PC-9 (cell line): ENCODE measurements around the gene PTPRC. TPM values are rescaled to one million over a fixed set of nuclear protein-coding genes. Genes with fewer than 3 reads are reported as not detected.
A peak's percentile ranks its signal among the peaks of the same experiment; 100 is the strongest.

Experiments used
- BruUV-seq: library from RNA; stranded (reverse); fragments of 400-500 nt; replicated peaks from 2 replicates; lab custom pipeline; 2021; lab: Mats Ljungman, UMichigan
- CTCF ChIA-PET: fragments of 300-600 bp; sonication (Branson Sonifier 250); formaldehyde crosslinking; loops from one replicate; lab custom pipeline; 2022; ENCODE audit warnings: antibody characterized with exemption; lab: Charles Lee
- POLR2A ChIA-PET: fragments of 300-600 bp; sonication (Branson Sonifier 250); formaldehyde crosslinking; loops from one replicate; lab custom pipeline; 2022; ENCODE audit warnings: antibody characterized with exemption; ENCODE audit not compliant: unreplicated experiment; lab: Charles Lee
- DNase-seq, 2 experiments: peaks; one replicate each; pipeline versions ENCODE4 v3.0.0 to v3.0.0-alpha.2; 2015 to 2022; ENCODE audit warnings: mixed read lengths in 1 of 2
- H2AFZ ChIP-seq: fragments of 200-600 bp; sonication (generic); 2 replicates; pipeline ENCODE4 v1.8.1; 2017; ENCODE audit warnings: antibody characterized with exemption
- H3F3A ChIP-seq: fragments of 200-600 bp; sonication (generic); 2 replicates; pipeline ENCODE4 v1.8.1; 2017; ENCODE audit warnings: antibody characterized with exemption, mild to moderate bottlenecking, low read depth; ENCODE audit not compliant: insufficient read depth
- H3K27ac ChIP-seq: fragments of 200-600 bp; sonication (generic); 2 replicates; pipeline ENCODE4 v1.6.1; 2016; ENCODE audit warnings: mixed run types
- H3K27me3 ChIP-seq: fragments of 200-600 bp; sonication (generic); 2 replicates; pipeline ENCODE4 v1.6.1; 2016; ENCODE audit warnings: low read depth, mixed run types; ENCODE audit not compliant: insufficient read depth
- H3K36me3 ChIP-seq: fragments of 200-600 bp; sonication (generic); 2 replicates; pipeline ENCODE4 v1.6.1; 2016; ENCODE audit warnings: low read depth, mixed run types
- H3K4me1 ChIP-seq: fragments of 200-600 bp; sonication (generic); replicated peaks from 2 replicates; pipeline ENCODE4 v1.6.1; 2016; ENCODE audit warnings: mixed run types; ENCODE audit not compliant: insufficient read depth
- H3K4me2 ChIP-seq: fragments of 200-600 bp; sonication (generic); 2 replicates; pipeline ENCODE4 v1.6.1; 2017; ENCODE audit warnings: mixed run types
- H3K4me3 ChIP-seq: fragments of 200-600 bp; sonication (generic); 2 replicates; pipeline ENCODE4 v1.6.1; 2016; ENCODE audit warnings: mixed run types
- H3K79me2 ChIP-seq: fragments of 200-600 bp; sonication (generic); 2 replicates; pipeline ENCODE4 v1.6.1; 2017; ENCODE audit warnings: low read depth, mixed run types
- H3K9me2 ChIP-seq: fragments of 200-600 bp; sonication (generic); 2 replicates; pipeline ENCODE4 v1.8.1; 2017; ENCODE audit warnings: mild to moderate bottlenecking; ENCODE audit not compliant: insufficient read depth
- H3K9me3 ChIP-seq: fragments of 200-600 bp; sonication (generic); 2 replicates; pipeline ENCODE4 v1.8.1; 2016; ENCODE audit warnings: low read depth; ENCODE audit not compliant: insufficient read depth
- H4K20me1 ChIP-seq: fragments of 200-600 bp; sonication (generic); 2 replicates; pipeline ENCODE4 v1.8.1; 2017; ENCODE audit not compliant: insufficient read depth
- CTCF ChIP-seq: fragments of 200-600 bp; sonication (generic); conservative IDR thresholded peaks from 2 replicates; pipeline ENCODE4 v1.6.1; 2017; ENCODE audit warnings: mixed run types, antibody characterized with exemption, mild to moderate bottlenecking, moderate library complexity
- EZH2 ChIP-seq: fragments of 200-600 bp; sonication (generic); IDR thresholded peaks from 2 replicates; pipeline ENCODE4 v1.8.0; 2017; ENCODE audit warnings: antibody characterized with exemption, low read depth
- intact Hi-C: fragments of 100-400 bp; cut with micrococcal nuclease; formaldehyde crosslinking; loops from one replicate; pipeline ENCODE4 v1.10.0; 2022; ENCODE audit not compliant: unreplicated experiment
- total RNA-seq: library from RNA; stranded (reverse); gene quantifications from 2 replicates; pipeline ENCODE4 v1.2.3, GENCODE V29; 2021

PTPRC gene
- total RNA-seq, 1 experiment from 2014 or later = 0.79 TPM

- Histone ChIP-seq H3K9me2 (no peaks in the 10 kb centered on the region), H4K20me1 (no peaks in the 10 kb centered on the region), H3K27me3 (no peaks in the 10 kb centered on the region), H3K4me3 (no peak overlapping the region), H3K4me2 (peak overlapping the region; percentile 55), H3K27ac (no peak overlapping the region), H3K4me1 (peaks cover 11% of the 10 kb centered on the region), H2AFZ (no peak overlapping the region), H3K9me3 (no peaks in the 10 kb centered on the region), H3K79me2 (no peaks in the 10 kb centered on the region), H3K36me3 (no peaks in the 10 kb centered on the region), H3F3A (no peaks in the 10 kb centered on the region)
- intact Hi-C loops = loop anchor here (1.0 to 10.0 kb wide), 4 partner anchors 24 to 1276 kb away; partner anchors contain the start of gene DENND1B
- no peak for DNase-seq
- ChIA-PET POLR2A (interaction anchor here (0.6 kb wide), 3 partner anchors 8 to 519 kb away, joined by 3 to 6 read pairs (median 4); no protein-coding TSS in a partner anchor), CTCF (interaction anchor here (0.6 kb wide), 2 partner anchors 550 to 1281 kb away, joined by 3 read pairs; no protein-coding TSS in a partner anchor)
- TF ChIP-seq EZH2 = no peak
- no peak for TF ChIP-seq CTCF
- no TSS peak for BruUV-seq
Measured at GRCh38 chr1:198681252-198681651, 42.4 kb downstream of the PTPRC start.

GRCh38 chr1:198681831-198682759 lies 43.3 kb downstream of the PTPRC start:
- Histone ChIP-seq H3K36me3 (no peaks in the 10 kb centered on the region), H3K4me2 (peak overlapping the region; percentile 55), H3K9me2 (no peaks in the 10 kb centered on the region), H3K4me3 (peak overlapping the region; percentile 32; the same call in 1 of the 2 replicates), H3K4me1 (peaks cover 11% of the 10 kb centered on the region), H3F3A (peaks cover 3% of the 10 kb centered on the region; the same call in 1 of the 2 replicates), H3K9me3 (no peaks in the 10 kb centered on the region), H2AFZ (peak overlapping the region; percentile 61), H4K20me1 (no peaks in the 10 kb centered on the region), H3K79me2 (no peaks in the 10 kb centered on the region), H3K27ac (peak overlapping the region; percentile 55), H3K27me3 (no peaks in the 10 kb centered on the region)
- DNase-seq = peak; percentile 66 to 75
- ChIA-PET CTCF (no interaction called here), POLR2A (interaction anchor here (0.5 to 1.1 kb wide), 9 partner anchors 9 to 586 kb away, joined by 3 to 13 read pairs (median 5); no protein-coding TSS in a partner anchor)
- TSS peak; percentile 90 for BruUV-seq
- TF ChIP-seq CTCF (no peak), EZH2 (no peak)
- intact Hi-C loops = loop anchor here (1.0 to 10.0 kb wide), 6 partner anchors 25 to 1277 kb away; partner anchors contain the start of gene DENND1B

GRCh38 chr1:198682850-198683249 lies 44.0 kb downstream of the PTPRC start:
- no peak overlapping the region for H3K4me2 ChIP-seq
- no peaks in the 10 kb centered on the region for H3K9me3 ChIP-seq
- no peaks in the 10 kb centered on the region for H3K27me3 ChIP-seq
- H3K36me3 ChIP-seq = no peaks in the 10 kb centered on the region
- H3K4me3 ChIP-seq = no peak overlapping the region
- intact Hi-C loops = loop anchor here (1.0 to 10.0 kb wide), 5 partner anchors 186 to 1278 kb away; partner anchors contain the start of gene DENND1B
- BruUV-seq = no TSS peak
- CTCF ChIA-PET = interaction anchor here (0.8 kb wide), 1 partner anchor 123 kb away, joined by 3 read pairs; no protein-coding TSS in a partner anchor
- no peak overlapping the region for H3K27ac ChIP-seq
- H4K20me1 ChIP-seq = no peaks in the 10 kb centered on the region
- H2AFZ ChIP-seq = no peak overlapping the region
- POLR2A ChIA-PET = interaction anchor here (0.5 to 1.1 kb wide), 5 partner anchors 11 to 587 kb away, joined by 3 to 13 read pairs (median 4); no protein-coding TSS in a partner anchor
- H3F3A ChIP-seq = peaks cover 3% of the 10 kb centered on the region; the same call in 1 of the 2 replicates
- H3K9me2 ChIP-seq = no peaks in the 10 kb centered on the region
- no peak for TF ChIP-seq EZH2
- no peak for TF ChIP-seq CTCF
- no peak for DNase-seq
- H3K4me1 ChIP-seq = peaks cover 11% of the 10 kb centered on the region
- H3K79me2 ChIP-seq = no peaks in the 10 kb centered on the region
